Daoy (cell line): ENCODE data around the gene COMMD4. TPM values are rescaled to one million over a fixed set of nuclear protein-coding genes. Genes with fewer than 3 reads are reported as not detected.
"Not testable (repeated sequence)": the region's sequence is repeated elsewhere in the genome, so short reads cannot be mapped to it uniquely, and the experiment has no call there.

ENCODE experiments used
- DNase-seq: peaks from one replicate; pipeline ENCODE4 v3.0.0-alpha.2; 2015; ENCODE audit warnings: low read depth
- total RNA-seq: library from RNA; depleted of rRNA; stranded (reverse); fragments of >200 nt; shearing (Covaris generic); gene quantifications from 2 replicates; pipeline ENCODE4 v1.2.3, GENCODE V29; 2014; rRNA removed

Gene COMMD4
- total RNA-seq, 1 experiment from 2014 or later, result 99.4 TPM

DNA sequence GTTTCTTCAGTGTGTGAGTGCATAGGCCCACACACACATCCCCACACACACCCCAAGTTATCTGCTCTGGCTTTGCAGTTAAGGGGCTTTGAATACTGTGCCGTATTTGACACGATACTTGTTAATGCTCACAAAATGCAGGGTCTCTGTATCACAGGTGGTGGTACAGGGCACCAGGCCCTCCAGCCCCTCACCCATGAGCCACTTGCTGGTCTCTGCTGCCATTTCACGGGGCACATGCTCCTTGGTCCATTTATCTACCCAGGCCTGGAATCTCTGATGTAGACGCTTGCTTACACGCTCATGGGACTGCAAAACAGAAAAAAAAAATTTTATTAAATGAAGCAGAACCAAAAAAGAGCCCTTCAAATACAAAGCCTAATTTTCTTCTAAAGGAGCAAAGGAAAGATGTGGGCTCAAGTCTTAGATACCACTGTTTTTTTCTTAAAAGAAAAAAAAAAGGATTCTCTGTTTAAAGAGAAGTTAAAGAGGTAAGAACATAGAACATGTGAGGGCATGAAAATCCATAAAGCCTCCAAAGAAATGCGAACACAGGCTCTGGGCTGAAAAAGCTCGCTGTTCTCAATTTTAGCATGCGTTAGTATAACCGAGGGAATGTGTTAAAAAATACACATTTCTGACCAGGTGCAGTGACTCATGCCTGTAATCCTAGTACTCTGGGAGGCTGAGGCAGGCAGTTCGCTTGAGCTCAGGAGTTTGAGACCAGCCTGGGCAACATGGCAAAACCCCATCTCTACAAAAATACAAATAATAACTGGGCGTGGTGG, 36.2 kb downstream of the COMMD4 start:
- no peak for DNase-seq

DNA sequence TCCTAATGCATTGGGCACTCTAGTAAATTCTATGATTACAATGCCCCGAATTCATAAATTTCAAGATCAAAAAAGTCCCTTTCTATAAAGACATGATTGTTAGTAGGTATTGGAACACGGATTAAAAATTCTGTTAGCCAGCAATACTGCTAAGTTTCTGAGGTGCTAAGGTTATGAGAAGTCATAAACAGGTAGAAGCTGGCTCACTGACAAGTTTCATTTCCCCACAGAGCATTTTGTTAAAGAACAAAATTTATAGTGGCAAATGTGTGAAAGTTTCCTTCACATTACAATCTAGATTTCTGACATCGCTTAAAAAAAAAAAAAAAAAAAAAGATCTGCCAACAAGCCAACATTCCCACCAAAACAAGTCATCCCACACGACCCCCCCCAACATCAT, 44.9 kb downstream of the COMMD4 start:
- no peak for DNase-seq

DNA sequence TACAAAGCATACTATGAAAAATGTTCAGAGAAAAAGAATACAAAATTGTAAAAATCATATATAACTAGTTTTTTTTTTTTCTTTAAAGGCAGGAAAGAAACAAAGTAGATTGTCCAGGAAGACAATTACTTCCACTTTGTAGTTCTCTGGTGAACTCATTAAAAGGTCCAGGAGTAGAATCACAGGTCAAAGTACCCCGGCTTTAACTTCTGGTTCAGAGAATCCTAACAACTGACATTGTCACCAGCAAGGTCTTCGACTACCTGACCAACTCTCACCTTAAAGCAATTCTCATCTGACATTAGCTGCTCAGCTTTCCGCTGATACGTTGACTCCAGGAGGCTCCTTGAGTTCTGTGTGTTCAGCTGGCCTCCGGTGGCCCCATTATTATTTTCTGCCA, 48.1 kb downstream of the COMMD4 start:
- not testable (repeated sequence) for DNase-seq

Other genes starting within 250 kb of the COMMD4 start
- 3.1 and 5.7 TPM in 2 replicates for gene C15orf39, start 134.2 kb upstream of the COMMD4 start, total RNA-seq
- 0.34 TPM in 1 of 2 replicates, not detected in the other for gene GOLGA6C, start 77.7 kb upstream of the COMMD4 start, total RNA-seq
- gene GOLGA6D, start 53.2 kb upstream of the COMMD4 start, total RNA-seq, result not detected in 2 replicates
- not detected in 2 replicates for gene NEIL1, start 11.0 kb downstream of the COMMD4 start, total RNA-seq
- 77.1 and 77.9 TPM in 2 replicates for gene MAN2C1, start 32.5 kb downstream of the COMMD4 start, total RNA-seq
- 16.8 and 20.6 TPM in 2 replicates for gene SIN3A, start 115.6 kb downstream of the COMMD4 start, total RNA-seq
- 20.8 and 21.2 TPM in 2 replicates for gene PTPN9, start 243.3 kb downstream of the COMMD4 start, total RNA-seq